ENCODE data around the gene USP3.

GRCh38 chr15:63586790-63587189 is 82.4 kb downstream of the USP3 start:
- TF ChIP-seq KAT7 (CRISPR knock-in tag; IDR thresholded peaks at IDR 0.05; ENCODE audit: borderline replicate concordance) (no peak), ZNF396 (CRISPR knock-in tag; IDR thresholded peaks at IDR 0.05; ENCODE audit: borderline replicate concordance) (no peak), CTCF (IDR thresholded peaks at IDR 0.05) (no peak), ZBTB43 (CRISPR knock-in tag; IDR thresholded peaks at IDR 0.05) (no peak), ZBTB21 (CRISPR knock-in tag; IDR thresholded peaks at IDR 0.05; ENCODE audit: borderline replicate concordance) (no peak), NR3C1 (CRISPR knock-in tag; conservative IDR thresholded peaks at IDR 0.05; ENCODE audit: low read depth) (no peak), EMX1 (CRISPR knock-in tag; IDR thresholded peaks at IDR 0.05) (no peak), GTF2I (CRISPR knock-in tag; conservative IDR thresholded peaks at IDR 0.05) (no peak), RELA (CRISPR knock-in tag; IDR thresholded peaks at IDR 0.05; ENCODE audit: borderline replicate concordance) (no peak), PREB (CRISPR knock-in tag; IDR thresholded peaks at IDR 0.05; ENCODE audit: borderline replicate concordance) (no peak), CREM (CRISPR knock-in tag; IDR thresholded peaks at IDR 0.05) (no peak)
